Measurements from ENCODE around the gene RNF151.

Gene RNF151

DNA sequence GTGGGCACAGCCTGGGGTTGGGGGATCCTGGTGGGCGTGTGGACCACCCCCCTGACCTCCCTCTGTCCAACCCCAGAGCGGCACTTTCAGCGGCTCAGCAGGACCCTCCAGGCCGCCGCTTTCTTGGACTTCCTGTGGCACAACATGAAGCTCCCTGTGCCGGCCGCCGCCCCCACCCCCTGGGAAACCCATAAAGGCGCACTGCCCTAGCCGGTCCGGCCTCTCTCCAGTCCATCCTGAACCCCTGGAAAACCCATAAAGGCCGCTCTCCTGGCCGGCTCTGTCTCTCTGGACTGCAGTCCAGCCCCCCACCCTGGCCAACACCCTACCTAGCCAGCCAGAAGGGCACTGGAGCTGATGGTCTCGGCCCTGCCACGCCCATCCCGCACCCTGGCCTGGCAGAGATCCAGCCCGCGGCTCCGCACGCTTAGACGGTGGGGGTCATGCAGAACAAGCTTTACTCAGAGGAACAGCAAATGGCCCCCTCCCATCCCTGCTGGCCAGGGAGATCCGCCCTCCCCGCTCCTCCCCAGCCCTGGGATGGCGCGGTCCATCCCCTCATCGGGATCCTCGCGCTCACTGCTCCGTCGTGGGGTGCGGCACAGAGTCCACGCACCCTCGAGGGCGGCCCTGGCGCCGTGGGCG, 11.9 kb downstream of the RNF151 start:
- DNase-seq = no peak

DNA sequence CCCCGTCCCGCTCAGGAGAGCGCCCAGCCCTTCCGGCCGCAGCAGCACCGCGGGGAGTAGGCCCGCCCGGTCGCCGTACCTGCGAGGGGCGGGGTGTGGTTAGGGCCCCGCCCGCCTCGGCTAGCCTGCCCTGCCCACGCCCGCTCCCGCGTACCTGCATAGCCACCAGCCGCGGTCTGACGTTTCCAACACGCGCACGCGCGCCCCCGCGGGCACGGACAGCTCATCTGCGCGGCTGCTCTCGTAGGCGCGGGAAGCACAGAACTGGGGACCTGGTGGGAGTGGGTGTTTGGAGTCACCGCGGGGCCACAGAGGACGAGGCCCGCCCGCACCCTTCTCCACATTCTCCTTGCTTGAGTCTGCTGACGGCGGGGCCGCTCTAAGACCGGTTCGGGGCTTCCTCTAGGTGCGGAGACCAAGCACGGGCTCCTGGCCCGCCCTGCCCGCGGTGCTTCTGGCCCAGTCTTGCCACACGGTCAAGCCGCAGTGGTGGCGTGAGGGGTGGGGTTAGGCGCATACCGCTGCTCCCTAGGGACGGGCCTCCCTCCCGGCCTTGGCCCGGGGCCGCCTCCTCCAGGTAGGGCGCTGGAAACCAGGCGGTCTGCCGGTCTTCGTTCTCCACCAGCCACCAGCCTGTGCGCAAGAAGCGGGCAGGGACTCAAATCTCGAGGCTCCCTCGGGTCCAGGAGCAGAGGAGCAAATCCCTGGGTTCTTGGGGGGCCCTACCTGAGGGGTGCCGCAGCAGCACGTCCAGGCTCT, 12.8 kb downstream of the RNF151 start:
- DNase-seq = peak; percentile 87

DNA sequence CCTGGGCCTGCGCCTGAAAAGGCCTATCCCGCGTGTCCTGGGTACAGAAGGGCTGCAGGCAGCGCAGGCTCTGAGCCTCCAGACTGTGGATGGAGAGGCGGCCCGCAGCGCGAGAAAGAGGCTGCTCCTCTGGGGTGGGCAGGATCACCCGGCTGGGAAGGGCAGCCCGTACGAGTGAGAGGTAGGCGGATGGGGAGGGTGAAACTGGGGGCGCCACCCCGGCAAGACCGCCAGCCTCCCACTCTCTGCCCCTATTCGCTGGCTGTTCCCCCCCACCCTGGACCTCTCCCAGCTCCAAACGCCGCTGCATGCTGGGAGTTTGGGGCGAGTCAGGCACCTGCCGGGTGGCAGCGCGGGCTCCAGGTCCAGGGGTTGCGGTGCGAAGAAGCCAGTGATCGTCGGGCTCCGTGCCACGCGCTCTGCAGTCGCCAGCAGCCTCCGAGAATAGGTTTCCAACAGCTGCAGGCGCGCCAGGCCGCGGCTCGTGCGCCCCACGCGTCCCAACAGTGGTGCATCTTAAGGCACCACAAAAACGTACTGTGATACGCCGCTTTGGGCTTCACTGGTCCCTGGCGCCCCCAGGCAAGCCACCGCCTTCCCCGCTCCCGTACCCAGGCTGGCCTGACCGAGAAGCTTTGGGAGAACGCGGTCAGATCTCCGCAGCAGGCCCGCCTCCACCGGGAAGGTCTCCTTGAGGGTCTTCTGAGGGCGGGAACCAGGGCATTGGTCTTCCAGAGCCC, 13.5 kb downstream of the RNF151 start:
- DNase-seq = peak; percentile 61

DNA sequence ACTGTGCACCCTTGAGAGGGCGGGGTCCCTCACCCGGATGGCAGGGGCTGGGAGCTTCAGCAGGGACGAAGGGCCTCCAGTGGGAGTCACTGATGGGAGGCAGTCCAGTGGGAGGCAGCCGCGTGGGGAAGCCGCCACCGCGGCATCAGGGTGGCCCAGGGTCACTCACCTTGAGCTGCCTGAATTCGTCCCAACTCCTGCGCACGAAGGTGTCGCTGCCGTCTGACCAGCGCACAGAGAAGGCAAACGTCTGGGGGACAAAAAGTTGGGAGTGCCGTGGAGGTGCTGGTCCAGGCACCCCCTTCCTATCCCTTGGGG, 14.1 kb downstream of the RNF151 start:
- no peak for DNase-seq

DNA sequence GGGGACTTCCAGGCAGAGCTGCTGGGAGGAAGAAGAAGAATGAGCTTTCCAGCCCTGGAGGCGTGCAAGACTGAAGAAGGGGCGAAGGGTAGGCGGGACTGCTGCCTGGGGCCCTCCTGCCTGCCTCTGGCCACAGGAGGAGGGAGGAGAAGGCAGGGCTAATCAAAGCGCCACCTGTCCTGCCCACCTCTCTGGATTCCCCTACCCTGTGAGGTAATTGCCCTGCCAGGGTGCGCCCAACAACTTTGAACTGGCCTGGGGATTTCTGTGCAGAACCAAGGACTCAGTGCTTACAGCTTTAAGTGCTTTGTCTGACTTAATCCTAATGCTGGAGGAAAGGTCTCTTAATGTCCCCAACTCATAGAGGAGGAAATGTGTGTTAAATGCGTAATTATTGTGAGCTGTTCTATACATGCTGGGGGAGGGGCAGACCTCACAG, 14.8 kb downstream of the RNF151 start, which contains the start of gene NOXO1:
NOXO1 (minus strand) TSS at position 72 of the 439 bp plus-strand sequence. CDS start 290 bp downstream, outside the sequence.
- DNase-seq = no peak

DNA sequence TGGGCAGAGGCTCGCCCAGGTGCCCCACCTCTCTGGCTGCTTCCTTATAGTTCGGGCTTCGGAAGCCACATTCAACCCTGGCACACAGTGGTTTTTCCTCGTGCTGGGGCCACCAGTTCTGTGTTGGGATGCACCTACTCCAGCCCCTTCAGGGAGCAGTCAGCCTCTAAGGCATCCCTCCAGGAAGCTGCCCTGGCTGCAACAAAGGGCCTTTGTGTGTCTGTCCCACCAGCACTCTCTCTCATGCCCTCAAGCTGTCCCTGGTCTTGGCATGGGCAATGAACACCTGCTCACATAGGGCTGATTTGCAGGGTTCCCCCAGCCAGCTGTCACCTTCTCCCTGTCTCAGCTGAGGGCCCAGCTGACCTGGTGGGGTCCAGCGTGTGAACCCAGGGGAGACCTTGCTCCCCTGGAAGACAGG, 15.4 kb downstream of the RNF151 start:
- DNase-seq = no peak

DNA sequence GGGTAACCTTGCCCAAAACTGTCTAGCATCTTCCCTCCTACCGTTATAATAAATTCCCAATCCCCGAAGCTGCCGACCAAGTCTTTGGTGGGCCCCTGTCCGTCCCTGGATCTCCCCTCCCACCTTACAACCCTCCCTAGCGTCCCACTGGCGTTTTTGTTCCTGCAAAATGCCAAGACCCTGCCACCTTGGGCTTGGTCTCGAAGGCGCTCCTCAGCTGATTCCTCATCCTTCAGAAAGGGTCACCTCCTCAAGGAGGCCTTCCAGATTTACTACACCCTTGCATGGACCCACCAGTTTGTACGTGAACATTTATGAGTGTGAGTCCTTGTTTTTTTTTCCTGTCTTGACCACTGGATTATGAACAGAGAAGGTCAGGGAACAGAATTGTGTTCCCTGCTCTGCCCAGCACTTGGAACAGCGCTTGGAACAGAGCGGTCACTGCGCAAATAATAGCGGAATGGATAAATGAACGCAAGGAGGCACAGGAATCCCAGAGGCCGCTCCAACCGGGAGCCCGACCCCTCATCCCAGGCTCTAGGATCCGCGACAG, 16.4 kb downstream of the RNF151 start:
- DNase-seq = no peak

DNA sequence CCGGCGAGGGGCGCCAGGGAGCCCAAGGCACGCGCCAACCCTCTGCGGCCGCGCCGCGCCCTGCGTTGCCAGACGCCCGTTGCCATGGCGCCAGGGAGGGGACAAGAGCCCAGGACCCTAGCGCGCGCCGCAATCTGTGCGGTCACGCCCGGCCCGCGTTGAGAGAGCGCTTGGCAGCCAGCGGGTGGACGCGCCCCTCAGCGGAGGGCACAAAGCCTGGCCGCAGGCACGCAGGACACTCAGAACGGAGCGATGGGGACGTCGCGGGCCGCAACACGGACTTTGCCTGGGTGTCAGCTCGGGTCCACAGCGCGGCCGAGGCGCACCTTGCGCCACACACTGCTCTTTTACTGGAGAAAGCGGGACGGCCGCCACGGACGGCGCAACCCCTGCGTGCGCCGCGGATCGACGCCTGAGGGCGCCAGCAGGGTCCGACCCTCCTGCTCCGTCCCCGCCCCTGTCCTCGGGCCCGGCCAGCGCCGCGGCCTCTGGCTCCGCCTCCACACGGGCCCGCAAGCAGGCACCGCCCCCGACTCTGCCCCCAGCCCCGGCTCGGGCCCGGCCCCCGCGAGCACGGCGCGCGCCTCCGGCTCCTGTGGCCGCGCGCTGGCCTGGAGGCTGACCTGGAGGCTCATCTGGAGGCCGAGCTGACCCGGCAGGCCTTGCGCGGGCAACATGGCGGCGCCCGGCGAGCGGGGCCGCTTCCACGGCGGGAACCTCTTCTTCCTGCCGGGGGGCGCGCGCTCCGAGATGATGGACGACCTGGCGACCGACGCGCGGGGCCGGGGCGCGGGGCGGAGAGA, 17.1 kb downstream of the RNF151 start, which contains the start of gene GFER:
GFER (plus strand) TSS at position 650 of the 803 bp plus-strand sequence; CDS start at position 676, 26 bp downstream.
- DNase-seq = peak; percentile 92

DNA sequence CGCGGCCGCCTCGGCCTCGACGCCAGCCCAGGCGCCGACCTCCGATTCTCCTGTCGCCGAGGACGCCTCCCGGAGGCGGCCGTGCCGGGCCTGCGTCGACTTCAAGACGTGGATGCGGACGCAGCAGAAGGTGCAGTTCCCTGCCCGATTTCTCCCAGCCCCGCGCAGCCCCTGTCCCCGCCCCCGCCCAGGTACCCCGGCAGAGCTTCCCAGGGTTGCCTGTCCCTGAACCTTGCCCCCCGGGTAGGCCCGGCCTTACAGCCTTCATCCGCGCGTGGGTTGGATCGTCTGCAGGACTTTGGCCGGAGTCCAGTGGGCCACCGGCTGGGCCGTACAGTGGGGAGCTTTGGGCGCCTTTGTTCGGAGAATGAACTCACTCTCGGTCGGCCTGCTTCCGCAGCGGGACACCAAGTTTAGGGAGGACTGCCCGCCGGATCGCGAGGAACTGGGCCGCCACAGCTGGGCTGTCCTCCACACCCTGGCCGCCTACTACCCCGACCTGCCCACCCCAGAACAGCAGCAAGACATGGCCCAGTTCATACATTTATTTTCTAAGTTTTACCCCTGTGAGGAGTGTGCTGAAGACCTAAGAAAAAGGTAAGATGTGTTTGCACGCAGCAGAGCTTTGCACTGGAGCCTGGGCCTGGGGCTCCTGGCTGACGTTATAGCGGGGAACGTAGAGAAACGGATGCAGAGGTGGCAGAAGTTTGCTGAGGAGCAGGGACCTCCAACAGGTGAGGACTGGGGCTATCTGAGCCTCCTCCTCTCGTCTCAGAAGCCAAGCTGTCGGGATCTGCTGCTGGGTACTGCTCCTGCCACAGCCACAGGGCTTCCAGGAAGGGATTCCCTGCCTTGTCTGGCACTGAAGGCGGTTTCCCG, 17.9 kb downstream of the RNF151 start:
- no peak for DNase-seq

DNA sequence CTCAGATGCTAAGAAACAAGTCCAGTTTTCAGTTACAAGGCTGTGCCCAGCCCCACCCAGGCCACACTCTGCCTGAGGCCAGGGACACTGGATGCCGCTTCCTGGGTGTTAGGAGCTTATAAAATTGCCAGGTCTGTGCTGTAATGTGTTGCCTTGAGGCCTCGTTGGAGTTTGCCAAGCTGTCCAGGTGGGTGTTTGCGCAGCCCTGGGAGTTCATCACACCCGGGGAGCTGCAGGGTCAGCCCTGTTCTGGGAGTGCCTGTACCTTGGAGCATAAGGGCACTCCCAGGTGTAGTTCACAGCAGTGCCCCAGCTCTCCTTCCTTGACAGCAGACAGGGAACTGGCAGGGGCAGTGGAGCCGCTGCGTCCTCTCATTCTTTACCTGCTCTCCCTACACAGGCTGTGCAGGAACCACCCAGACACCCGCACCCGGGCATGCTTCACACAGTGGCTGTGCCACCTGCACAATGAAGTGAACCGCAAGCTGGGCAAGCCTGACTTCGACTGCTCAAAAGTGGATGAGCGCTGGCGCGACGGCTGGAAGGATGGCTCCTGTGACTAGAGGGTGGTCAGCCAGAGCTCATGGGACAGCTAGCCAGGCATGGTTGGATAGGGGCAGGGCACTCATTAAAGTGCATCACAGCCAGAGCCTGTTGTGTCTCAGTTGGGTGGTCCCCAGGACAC, 19.0 kb downstream of the RNF151 start:
- no peak for DNase-seq

DNA sequence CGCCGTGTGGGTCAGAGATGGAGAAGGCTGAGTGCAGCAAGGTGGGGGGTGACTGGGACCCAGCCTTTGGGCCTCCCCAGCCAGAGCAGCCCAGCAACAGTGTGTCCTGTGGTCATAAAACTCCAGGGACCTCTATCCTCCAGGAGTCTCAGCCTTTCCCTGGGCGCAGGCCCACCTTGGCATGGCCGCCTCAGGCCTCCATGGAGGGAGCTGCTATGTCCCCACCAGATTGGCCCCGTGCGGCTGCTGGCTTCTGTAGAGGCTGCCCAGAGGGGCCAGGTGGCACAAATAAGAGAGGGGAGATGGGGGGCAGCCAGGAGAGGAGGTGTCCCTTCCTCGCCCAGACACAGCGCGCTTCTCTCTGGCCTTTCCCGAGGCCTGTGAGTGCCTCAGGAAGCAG, 20.5 kb downstream of the RNF151 start:
- DNase-seq = no peak

DNA sequence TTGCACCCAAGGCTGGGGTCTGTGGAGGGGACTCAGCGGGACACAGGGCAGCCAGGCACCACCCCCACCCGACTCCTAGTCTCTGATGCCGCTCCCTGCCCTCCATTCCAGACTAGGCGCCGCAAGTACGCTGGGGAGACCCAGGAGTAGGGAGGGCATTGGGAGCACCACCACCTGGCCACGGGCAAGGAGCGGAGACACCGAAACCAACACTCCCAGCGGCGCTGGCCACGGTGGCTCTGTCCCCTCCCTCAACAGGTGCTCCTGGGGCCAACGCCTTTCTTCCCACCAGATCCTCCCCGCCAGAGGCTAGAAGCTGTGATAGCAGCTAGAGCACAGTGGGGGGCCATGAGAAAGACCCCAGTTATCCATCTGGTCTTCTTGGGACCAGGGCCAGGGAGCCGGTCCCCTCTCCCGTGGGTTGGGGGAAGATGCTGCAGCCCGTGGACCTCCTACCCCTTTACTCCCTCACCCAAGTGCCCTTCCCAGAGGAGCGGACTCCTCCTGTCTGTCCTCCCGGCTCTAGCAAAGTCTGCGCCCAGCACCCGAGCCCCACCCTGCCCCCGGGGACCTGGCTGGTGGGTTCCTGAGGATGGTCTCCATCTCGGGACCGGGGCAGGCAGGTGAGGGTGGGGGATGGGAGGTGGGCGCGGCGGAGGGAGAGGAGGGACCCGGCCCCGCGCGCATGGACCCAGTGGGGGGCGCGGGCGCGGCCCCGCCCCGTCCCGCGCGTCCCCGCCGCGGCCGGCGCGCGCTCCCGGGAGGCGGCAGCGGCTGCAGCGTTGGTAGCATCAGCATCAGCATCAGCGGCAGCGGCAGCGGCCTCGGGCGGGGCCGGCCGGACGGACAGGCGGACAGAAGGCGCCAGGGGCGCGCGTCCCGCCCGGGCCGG, 22.8 kb downstream of the RNF151 start, which contains the start of gene SYNGR3:
SYNGR3 (plus strand) TSS at position 762 of the 892 bp plus-strand sequence. CDS start 133 bp downstream, outside the sequence.
- peak; percentile 39 for DNase-seq

DNA sequence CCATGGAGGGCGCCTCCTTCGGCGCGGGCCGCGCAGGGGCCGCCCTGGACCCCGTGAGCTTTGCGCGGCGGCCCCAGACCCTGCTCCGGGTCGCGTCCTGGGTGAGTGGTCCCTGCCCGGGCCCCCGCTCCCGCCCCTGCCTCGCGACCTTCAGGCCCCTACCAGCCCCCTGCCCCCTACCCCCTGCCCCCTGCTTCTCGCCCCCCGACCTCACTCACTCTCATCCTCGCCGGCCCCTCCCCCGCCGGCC, 23.4 kb downstream of the RNF151 start:
- no peak for DNase-seq

DNA sequence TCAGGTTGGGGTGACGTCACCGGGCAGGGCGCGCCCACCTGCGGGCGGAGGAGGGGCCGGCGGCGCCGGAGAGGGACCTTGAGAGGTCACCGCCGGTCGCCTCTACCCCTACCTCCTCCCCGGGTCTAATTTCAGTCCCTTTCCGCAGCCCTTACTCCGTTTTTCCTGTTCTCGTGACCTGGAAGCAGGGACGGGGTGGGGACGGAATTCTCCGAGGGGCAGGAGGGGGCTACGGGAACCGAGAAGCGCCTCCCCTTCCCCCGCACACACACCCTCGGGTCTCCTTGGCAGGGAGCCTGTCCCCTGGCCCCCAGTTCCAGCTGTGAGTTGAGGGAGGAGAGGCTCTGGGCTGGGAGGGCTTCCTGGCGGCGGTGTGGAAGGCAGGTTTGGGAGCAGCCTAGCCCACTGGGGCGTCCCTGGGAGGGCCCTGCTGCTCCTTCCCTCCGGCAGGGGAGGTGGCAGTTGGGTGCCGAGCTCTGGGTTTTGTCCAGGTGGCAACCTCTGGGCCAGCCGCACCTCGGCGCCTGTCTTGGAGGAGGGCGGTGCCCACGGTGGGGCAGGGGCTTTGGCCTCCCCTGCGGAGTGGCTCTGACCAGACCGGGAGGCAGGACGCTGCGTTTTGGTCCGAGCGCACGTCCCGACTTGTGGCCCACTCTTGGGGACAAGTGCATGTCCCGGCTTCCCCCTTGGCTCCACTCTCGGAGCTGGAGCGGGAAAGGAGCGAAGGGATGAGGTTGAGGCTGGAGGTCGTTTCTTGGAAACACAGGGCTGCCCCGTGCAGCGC, 23.9 kb downstream of the RNF151 start:
- DNase-seq = peak; percentile 40

DNA sequence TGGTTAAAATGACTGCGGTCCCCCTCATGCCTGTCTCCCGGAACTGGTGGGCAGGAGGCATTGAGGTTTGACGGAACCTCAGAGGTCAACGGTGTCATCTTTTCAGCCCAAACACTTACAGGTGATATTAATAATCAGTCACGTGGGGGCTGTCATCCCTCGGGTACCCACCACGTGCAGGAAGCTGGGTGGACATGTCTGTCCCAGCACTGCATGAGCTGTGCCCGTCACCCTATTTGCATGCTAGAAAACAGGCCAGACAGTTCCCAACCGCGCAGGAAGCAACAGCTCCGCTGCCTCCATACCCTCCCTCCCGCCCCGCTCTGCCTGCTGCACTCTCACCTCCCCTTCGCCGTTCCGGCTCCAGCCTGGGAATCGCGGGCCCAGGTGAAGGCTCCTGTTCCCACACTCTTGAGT, 24.5 kb downstream of the RNF151 start:
- no peak for DNase-seq

DNA sequence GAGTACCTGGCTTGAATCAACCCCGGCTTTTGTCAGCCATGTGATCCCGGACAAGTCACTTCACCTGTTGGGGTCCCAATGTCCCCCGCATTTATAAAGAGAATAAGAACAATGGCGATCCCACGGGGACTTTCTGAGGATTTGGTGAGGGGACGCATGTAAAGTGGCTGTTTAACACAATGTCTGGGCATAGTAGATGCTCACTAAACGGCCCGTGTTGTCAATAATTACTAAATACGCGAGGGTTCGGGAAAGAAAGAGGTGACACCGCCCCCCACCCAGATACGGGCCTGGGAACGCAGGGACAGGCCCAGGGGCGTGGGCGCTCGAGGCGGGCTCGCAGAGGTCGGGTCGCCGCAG, 24.9 kb downstream of the RNF151 start:
- DNase-seq = no peak

DNA sequence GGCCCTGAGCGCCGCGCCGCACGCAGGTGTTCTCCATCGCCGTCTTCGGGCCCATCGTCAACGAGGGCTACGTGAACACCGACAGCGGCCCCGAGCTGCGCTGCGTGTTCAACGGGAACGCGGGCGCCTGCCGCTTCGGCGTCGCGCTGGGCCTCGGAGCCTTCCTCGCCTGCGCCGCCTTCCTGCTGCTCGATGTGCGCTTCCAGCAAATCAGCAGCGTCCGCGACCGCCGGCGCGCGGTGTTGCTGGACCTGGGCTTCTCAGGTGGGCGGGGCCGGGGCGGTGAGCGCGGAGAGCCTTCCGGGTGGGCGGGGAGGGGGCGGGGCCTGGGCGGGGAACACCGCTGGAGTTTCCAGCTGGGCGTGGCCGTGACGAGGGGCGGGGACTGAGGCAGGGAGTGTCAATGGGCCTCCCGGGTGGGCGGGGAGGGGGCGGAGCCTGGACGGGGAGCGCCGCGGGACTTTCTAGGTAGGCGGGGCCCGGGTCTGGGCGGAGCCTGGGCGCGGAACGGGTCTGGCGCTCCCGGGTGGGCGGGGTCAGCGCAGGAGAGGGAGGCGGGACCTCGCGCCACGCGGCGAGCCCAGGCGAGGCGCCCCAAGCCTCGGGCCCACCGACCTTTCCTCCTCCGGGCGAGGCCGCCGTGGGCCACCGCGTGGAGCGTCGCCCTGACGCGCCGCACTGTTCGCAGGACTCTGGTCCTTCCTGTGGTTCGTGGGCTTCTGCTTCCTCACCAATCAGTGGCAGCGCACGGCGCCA, 25.5 kb downstream of the RNF151 start:
- no peak for DNase-seq

DNA sequence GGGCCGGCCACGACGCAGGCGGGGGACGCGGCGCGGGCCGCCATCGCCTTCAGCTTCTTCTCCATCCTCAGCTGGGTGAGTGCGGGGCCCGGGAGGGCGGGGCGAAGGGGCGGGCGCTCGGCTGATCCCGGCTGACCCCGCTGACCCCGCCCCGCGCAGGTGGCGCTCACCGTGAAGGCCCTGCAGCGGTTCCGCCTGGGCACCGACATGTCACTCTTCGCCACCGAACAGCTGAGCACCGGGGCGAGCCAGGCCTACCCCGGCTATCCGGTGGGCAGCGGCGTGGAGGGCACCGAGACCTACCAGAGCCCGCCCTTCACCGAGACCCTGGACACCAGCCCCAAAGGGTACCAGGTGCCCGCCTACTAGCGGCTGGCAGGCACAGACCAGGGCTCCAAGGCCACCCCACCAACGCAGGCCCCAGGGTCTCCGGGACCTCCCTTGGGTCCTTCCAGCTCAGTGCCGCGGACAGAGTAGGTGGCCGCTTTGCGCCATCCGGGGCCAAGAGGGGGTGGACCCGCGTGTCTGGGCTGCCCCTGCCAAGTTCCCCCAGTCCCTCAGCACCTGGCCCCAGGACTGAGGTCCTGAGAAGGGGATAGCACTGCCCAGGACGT, 26.2 kb downstream of the RNF151 start:
- no peak for DNase-seq
